SU-DHL-6 (cell line): ENCODE results near the gene ATP13A2.

Experiments
- H2AFZ ChIP-seq: fragments of 200-600 bp; sonication (generic); 2 replicates; pipeline ENCODE4 v1.6.1; 2014; ENCODE audit warnings: low read depth, mild to moderate bottlenecking, moderate library complexity, mixed read lengths, antibody characterized with exemption, low read length; ENCODE audit not compliant: severe bottlenecking
- H3F3A ChIP-seq: fragments of 200-600 bp; shearing (Covaris generic); 2 replicates; pipeline ENCODE4 v1.6.0; 2016; ENCODE audit warnings: antibody characterized with exemption, mild to moderate bottlenecking; ENCODE audit not compliant: insufficient read depth
- H3K27ac ChIP-seq: fragments of 200-600 bp; sonication (generic); 2 replicates; pipeline ENCODE4 v1.5.1; 2016; ENCODE audit warnings: low read depth, mild to moderate bottlenecking, low read length, moderate library complexity, mixed read lengths
- H3K27me3 ChIP-seq: fragments of 200-600 bp; sonication (generic), shearing (Covaris generic); 2 replicates; pipeline ENCODE4 v1.6.0; 2014; ENCODE audit warnings: mild to moderate bottlenecking, low read length
- H3K36me3 ChIP-seq: fragments of 200-600 bp; sonication (generic); 2 replicates; pipeline ENCODE4 v1.6.1; 2014; ENCODE audit warnings: mild to moderate bottlenecking, low read length, mixed read lengths
- H3K4me2 ChIP-seq: fragments of 300-600, 200-600 bp; shearing (Covaris generic), sonication (generic); 2 replicates; pipeline ENCODE4 v1.6.0; 2014; ENCODE audit warnings: low read length, low read depth, mild to moderate bottlenecking; ENCODE audit not compliant: poor library complexity, severe bottlenecking
- H3K4me3 ChIP-seq: fragments of 200-600 bp; sonication (generic); 2 replicates; pipeline ENCODE4 v1.5.1; 2014; ENCODE audit warnings: antibody characterized with exemption, low read length, mild to moderate bottlenecking, mixed read lengths; ENCODE audit not compliant: insufficient read depth, poor library complexity, severe bottlenecking
- H3K79me2 ChIP-seq: fragments of 200-600 bp; sonication (generic); 2 replicates; pipeline ENCODE4 v1.6.1; 2014; ENCODE audit warnings: mild to moderate bottlenecking, low read length, moderate library complexity; ENCODE audit not compliant: insufficient read depth
- H3K9ac ChIP-seq: fragments of 200-600 bp; sonication (generic); 2 replicates; pipeline ENCODE4 v1.7.0; 2014; ENCODE audit warnings: mild to moderate bottlenecking, low read length
- H3K9me2 ChIP-seq: fragments of 200-600 bp; sonication (generic); replicated peaks from 2 replicates; pipeline ENCODE4 v1.6.1; 2014; ENCODE audit warnings: low read length; ENCODE audit not compliant: insufficient read depth
- H3K9me3 ChIP-seq: fragments of 200-600 bp; sonication (generic); 2 replicates; pipeline ENCODE4 v1.6.1; 2014; ENCODE audit warnings: low read length, mixed read lengths; ENCODE audit not compliant: insufficient read depth
- H4K20me1 ChIP-seq: fragments of 200-600 bp; sonication (generic); 2 replicates; pipeline ENCODE4 v1.6.1; 2014; ENCODE audit warnings: low read depth, mild to moderate bottlenecking, antibody characterized with exemption, low read length, moderate library complexity, mixed read lengths
- EZH2phosphoT487 ChIP-seq: fragments of 200-600 bp; sonication (generic), shearing (Covaris generic); conservative IDR thresholded peaks from 2 replicates; pipeline ENCODE4 v1.6.1; 2018; ENCODE audit warnings: mild to moderate bottlenecking, antibody characterized with exemption, low read length, moderate library complexity, mixed read lengths
- TF ChIP-seq, protein P1 (sequence below): fragments of 200-600 bp; sonication (generic); IDR thresholded peaks from one replicate; pipeline ENCODE4 v1.5.1; 2017; ENCODE audit warnings: antibody characterized with exemption, mild to moderate bottlenecking, low read length, moderate library complexity; ENCODE audit not compliant: insufficient read depth, poor library complexity, severe bottlenecking

ATP13A2 gene

DNA sequence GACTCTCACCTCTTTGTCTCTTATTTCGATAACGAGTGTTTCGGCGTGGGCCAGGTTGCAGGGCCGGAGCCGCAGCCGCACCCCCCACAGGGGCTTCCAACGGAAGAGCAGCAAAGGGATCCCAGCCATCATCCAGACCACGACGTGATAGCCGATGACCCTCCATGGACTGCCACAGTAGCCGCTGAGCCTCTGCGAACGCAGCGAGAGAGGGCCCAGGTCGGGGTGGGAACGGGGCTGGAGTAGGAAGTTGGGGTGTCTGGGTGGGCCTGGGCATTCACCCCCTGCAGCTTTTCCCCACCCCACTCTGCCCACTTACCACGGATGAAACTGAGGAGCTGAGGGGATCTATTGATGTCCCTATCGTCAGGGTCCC lies 6.4 kb downstream of the ATP13A2 start:
- Histone ChIP-seq H3K27me3 (no peaks in the 10 kb centered on the region), H3K36me3 (no peaks in the 10 kb centered on the region), H3K4me2 (no peak overlapping the region), H3F3A (no peaks in the 10 kb centered on the region), H3K9me3 (no peaks in the 10 kb centered on the region), H3K79me2 (no peaks in the 10 kb centered on the region), H3K4me3 (no peak overlapping the region), H4K20me1 (no peaks in the 10 kb centered on the region; the same call in 1 of the 2 replicates), H3K27ac (no peak overlapping the region), H3K9ac (no peak overlapping the region), H3K9me2 (no peaks in the 10 kb centered on the region), H2AFZ (no peak overlapping the region)
- TF ChIP-seq, protein P1, sequence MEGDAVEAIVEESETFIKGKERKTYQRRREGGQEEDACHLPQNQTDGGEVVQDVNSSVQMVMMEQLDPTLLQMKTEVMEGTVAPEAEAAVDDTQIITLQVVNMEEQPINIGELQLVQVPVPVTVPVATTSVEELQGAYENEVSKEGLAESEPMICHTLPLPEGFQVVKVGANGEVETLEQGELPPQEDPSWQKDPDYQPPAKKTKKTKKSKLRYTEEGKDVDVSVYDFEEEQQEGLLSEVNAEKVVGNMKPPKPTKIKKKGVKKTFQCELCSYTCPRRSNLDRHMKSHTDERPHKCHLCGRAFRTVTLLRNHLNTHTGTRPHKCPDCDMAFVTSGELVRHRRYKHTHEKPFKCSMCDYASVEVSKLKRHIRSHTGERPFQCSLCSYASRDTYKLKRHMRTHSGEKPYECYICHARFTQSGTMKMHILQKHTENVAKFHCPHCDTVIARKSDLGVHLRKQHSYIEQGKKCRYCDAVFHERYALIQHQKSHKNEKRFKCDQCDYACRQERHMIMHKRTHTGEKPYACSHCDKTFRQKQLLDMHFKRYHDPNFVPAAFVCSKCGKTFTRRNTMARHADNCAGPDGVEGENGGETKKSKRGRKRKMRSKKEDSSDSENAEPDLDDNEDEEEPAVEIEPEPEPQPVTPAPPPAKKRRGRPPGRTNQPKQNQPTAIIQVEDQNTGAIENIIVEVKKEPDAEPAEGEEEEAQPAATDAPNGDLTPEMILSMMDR: no peak
- no peak for TF ChIP-seq EZH2phosphoT487

DNA sequence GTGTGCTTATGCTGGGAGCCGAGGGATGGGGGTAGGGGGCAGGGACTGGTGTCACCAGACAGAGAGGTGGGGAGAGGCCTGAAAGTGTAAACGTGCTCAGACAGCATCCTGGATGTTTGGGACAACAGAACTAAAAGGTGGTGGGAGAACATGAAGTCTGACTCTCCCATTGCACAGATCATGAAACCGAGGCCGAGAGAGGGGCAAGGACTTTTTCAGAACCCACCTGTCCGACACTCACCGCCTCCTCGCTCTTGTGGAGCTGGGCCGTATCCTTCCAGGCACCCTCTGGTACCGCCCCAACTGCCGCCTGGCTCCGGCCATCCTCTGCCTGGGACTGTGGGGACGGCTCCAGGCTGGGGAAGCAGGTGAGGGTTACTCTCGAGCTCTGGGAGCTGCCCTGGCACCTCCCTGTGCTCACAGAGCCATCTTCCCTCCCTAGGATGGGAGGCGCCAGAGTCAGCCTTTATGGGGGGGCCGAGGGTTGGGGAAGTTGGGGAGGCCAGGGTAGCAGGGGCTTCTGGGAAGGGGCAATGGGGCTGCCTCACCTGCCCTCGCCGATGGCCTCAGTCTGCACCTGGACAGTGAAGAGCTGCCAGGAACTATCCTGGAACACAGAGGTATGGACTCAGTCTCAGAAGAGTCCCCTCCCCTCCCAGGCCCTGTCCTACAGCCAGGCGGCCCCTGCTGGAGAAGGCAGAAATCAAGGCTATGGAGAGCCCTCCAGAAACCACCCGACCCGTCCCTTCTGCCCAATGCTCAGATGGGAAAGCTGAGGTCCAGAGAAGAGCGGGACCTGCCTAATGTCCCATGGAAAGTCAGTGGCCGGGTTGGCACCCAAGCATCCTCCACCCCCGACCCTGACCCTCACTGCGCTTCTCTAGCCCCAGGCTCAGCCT lies 7.0 kb downstream of the ATP13A2 start:
- H3K9me2 ChIP-seq: no peaks in the 10 kb centered on the region
- no peaks in the 10 kb centered on the region for H3K9me3 ChIP-seq
- TF ChIP-seq EZH2phosphoT487: no peak
- TF ChIP-seq, protein P1: no peak
- H3K79me2 ChIP-seq: no peaks in the 10 kb centered on the region
- no peaks in the 10 kb centered on the region for H3K36me3 ChIP-seq
- no peaks in the 10 kb centered on the region for H3F3A ChIP-seq
- no peak overlapping the region for H3K4me3 ChIP-seq
- H3K27me3 ChIP-seq: no peaks in the 10 kb centered on the region
- no peak overlapping the region for H3K27ac ChIP-seq
- no peak overlapping the region for H2AFZ ChIP-seq
- no peak overlapping the region for H3K4me2 ChIP-seq
- H4K20me1 ChIP-seq: no peaks in the 10 kb centered on the region
- no peak overlapping the region for H3K9ac ChIP-seq

DNA sequence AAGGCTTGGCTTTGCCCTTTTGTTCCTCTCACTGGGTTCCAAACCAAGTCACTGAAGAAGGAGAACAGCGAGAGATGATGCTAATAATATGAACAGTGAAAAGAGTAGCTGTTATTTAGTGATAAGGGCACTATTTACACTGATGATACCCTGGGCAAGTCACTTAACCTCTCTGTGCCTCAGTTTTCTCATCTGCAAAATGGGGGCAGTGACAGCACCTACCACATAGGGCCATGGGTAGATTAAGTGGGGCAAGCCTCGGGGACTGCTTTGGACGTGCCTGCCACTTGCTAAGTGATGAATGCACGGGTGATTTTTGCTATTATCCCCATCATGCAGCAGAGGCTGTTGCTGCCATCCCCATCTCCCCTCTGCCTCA lies 9.2 kb downstream of the ATP13A2 start:
- Histone ChIP-seq H3K79me2 (no peaks in the 10 kb centered on the region), H3K9me3 (no peaks in the 10 kb centered on the region), H3K9me2 (no peaks in the 10 kb centered on the region), H3K4me2 (no peak overlapping the region), H3K27me3 (no peaks in the 10 kb centered on the region), H3K9ac (no peak overlapping the region), H3F3A (no peaks in the 10 kb centered on the region), H3K27ac (no peak overlapping the region), H2AFZ (no peak overlapping the region), H4K20me1 (no peaks in the 10 kb centered on the region), H3K4me3 (no peak overlapping the region), H3K36me3 (no peaks in the 10 kb centered on the region)
- TF ChIP-seq, protein P1: no peak
- TF ChIP-seq EZH2phosphoT487: no peak
